Subcutaneous abdominal adipose tissue (tissue), 5 donors: Measurements from ENCODE around the gene HOXD3.

Experiments
- H3K27ac ChIP-seq: one replicate; pipeline ENCODE4 v1.7.0; 2013; ENCODE audit warnings: low read depth, mild to moderate bottlenecking, inconsistent platforms, low read length, moderate library complexity
- H3K27me3 ChIP-seq, 5 donors: one replicate each; pipeline ENCODE4 v1.7.0; 2013; ENCODE audit warnings: low read length in 5 of 5, inconsistent platforms in 1 of 5; ENCODE audit not compliant: control insufficient read depth in 5 of 5, insufficient read depth in 4 of 5
- H3K36me3 ChIP-seq, 5 donors: one replicate each; pipeline ENCODE4 v1.7.0; 2013; ENCODE audit warnings: low read length in 5 of 5; ENCODE audit not compliant: control insufficient read depth in 5 of 5, insufficient read depth in 5 of 5
- H3K4me1 ChIP-seq, 5 donors: one replicate each; pipeline ENCODE4 v1.7.0; 2013; ENCODE audit warnings: low read length in 5 of 5, mild to moderate bottlenecking in 3 of 5, moderate library complexity in 1 of 5; ENCODE audit not compliant: control insufficient read depth in 5 of 5, insufficient read depth in 5 of 5
- H3K4me3 ChIP-seq, 5 donors: one replicate each; pipeline ENCODE4 v1.7.0; 2013; ENCODE audit warnings: low read length in 5 of 5, low read depth in 1 of 5
- H3K9ac ChIP-seq, 5 donors: one replicate each; pipeline ENCODE4 v1.7.0; 2013; ENCODE audit warnings: low read length in 5 of 5, mild to moderate bottlenecking in 4 of 5, moderate library complexity in 3 of 5
- H3K9me3 ChIP-seq, 5 donors: one replicate each; pipeline ENCODE4 v1.7.0; 2013; ENCODE audit warnings: low read length in 5 of 5; ENCODE audit not compliant: control insufficient read depth in 5 of 5
- donor health status: healthy.
- donor health status: healthy.
- donor health status: healthy.
- donor health status: healthy.
- donor health status: healthy.

The HOXD3 gene

GRCh38 chr2:176158186-176158591, 1.1 kb downstream of the HOXD3 start:
- Histone ChIP-seq H3K9me3 (no peaks in the 10 kb centered on the region), H3K4me3 (no peak overlapping the region), H3K4me1 (peaks cover 0 to 24% (median 21%) of the 10 kb centered on the region in 5 donors), H3K9ac (no peak overlapping the region), H3K27ac (no peak overlapping the region), H3K36me3 (peaks cover 3 to 15% (median 7%) of the 10 kb centered on the region in 5 donors), H3K27me3 (peaks cover 2 to 38% (median 3%) of the 10 kb centered on the region in 5 donors)

DNA sequence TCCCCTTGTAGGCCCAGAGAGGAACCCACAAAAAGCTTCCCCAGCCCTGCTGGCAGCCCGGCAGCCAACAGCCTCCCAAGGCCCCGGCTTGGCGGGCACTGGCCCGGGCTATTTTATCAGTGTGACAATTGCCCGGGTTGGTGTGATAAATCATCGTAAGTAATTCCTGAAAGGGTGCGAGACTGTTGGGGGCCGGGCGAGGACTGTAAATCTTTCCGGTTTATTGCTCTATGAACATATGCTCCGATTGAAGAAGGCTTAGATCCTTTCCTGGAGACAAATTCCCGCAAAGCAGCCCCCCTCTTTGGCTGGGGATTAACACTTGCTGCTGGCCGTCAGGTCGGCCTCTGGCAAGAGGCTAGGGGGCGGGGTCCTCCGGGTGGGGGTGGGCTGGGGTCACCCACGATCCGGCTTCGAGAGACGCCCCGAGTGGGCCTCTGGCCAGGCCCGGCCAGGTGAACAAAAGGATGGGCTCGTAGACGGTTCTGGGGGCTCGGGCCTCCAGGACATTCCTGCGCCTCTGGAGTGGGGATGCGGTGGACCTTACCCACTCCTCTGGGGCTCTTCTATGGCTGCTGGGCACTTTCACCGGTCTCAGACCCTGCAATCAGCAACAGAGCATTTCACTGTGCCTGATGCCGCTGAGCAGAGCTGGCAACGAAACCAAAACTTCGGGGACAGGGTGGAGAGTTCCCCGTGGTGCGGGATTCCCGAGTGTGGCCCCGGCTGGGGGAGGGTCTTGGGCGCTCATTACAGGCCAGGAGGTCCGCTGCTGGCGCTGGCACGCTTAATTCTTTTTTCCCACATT, 2.0 kb downstream of the HOXD3 start:
- H3K9me3 ChIP-seq: no peaks in the 10 kb centered on the region
- no peak overlapping the region for H3K4me3 ChIP-seq
- peaks cover 0 to 24% (median 21%) of the 10 kb centered on the region in 5 donors for H3K4me1 ChIP-seq
- no peak overlapping the region for H3K27ac ChIP-seq
- no peak overlapping the region for H3K9ac ChIP-seq
- peaks cover 2 to 42% (median 3%) of the 10 kb centered on the region in 5 donors for H3K27me3 ChIP-seq
- H3K36me3 ChIP-seq: peaks cover 2 to 11% (median 4%) of the 10 kb centered on the region in 5 donors

GRCh38 chr2:176159663-176160250, 2.6 kb downstream of the HOXD3 start:
- H3K4me1 ChIP-seq: peaks cover 0 to 24% (median 21%) of the 10 kb centered on the region in 5 donors
- no peak overlapping the region for H3K27ac ChIP-seq
- no peak overlapping the region for H3K9ac ChIP-seq
- no peaks in the 10 kb centered on the region for H3K9me3 ChIP-seq
- H3K4me3 ChIP-seq: peak overlapping the region in 2 of 5 donors; percentile 22 to 27
- H3K36me3 ChIP-seq: peaks cover 0 to 8% (median 7%) of the 10 kb centered on the region in 5 donors
- peaks cover 2 to 41% (median 6%) of the 10 kb centered on the region in 5 donors for H3K27me3 ChIP-seq

DNA sequence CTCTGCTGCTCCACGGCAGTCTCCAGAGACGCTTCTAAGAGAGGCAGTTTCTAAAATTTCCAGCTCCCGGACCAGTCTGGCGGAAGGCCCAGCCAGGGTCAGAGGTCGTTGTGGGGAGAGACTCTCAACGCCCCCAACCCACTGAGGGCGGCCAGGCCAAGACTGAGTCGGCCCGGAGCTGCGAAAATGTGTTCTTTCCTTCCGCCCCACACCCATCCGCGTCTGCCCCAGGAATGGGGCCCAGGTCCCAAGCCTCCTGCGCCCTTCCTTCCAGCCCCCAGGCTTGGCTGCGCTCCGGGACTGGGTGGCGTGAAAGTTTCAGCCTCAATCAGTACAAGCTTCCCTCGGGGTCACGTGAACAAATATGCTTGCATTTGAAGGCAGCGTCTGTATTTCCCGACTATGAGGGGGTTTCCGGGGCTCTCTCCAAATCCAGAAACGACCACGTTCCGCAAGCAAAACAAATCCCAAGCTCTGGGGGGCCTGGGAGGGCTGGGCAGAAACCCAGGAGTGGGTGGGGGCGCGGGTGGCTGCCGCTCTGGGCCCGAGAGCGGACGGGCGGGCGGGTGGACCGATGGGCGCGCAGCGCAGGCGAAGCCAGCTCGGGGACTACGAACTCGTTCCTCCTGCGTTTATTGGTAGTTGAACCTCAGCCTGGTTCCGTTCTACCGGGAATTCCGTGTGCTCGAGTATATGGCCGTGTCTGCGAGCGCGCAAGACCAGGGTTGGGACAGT, 3.3 kb downstream of the HOXD3 start:
- H3K9ac ChIP-seq: no peak overlapping the region
- H3K27me3 ChIP-seq: peaks cover 2 to 39% (median 6%) of the 10 kb centered on the region in 5 donors
- H3K9me3 ChIP-seq: no peaks in the 10 kb centered on the region
- H3K27ac ChIP-seq: no peak overlapping the region
- H3K36me3 ChIP-seq: peaks cover 0 to 5% (median 2%) of the 10 kb centered on the region in 5 donors
- peak overlapping the region in 4 of 5 donors; percentile 22 to 36 (median 28) for H3K4me3 ChIP-seq
- peaks cover 0 to 24% (median 21%) of the 10 kb centered on the region in 5 donors for H3K4me1 ChIP-seq

DNA sequence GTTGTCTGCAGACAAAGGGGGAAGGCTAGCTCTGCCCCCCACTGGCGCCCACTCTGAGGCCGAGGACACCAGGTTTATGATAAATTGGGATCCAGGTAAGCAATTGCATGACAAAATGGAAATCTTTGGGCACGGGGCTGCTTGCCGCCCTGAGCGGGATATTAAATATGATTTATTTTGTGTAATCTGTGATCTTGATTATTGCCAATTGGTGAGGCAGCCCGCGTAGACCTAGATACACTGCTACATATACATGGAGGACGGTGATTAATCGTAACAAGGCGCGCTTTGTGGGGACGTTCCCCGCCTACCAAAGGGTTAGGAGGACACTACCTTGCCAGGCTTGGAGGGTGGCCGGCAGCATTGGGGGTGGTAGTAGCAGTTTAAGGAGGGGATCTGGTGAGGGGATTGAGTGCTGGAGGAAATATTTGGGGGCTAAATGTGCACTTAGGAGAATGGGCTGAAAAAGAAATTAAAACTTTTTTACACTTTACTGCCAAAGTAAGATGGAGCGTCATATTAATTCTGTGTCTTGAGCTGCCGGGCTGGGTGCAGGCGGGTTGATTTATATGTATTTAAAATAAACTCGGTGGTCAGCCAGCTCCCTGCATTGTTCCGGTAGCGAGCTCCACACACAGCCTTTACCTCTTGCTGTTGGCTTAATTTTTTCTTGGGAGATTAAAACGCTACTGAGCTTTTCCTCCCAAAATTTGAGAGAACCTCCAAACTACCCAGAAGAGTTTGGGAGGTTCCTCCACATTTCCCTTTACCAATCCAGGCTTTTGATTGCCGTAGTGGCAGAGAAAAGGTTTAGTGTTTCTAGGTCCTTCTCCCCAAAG, 4.1 kb downstream of the HOXD3 start:
- Histone ChIP-seq H3K36me3 (peaks cover 0 to 3% (median 2%) of the 10 kb centered on the region in 5 donors), H3K9ac (no peak overlapping the region), H3K27ac (no peak overlapping the region), H3K4me1 (peaks cover 0 to 24% (median 21%) of the 10 kb centered on the region in 5 donors), H3K27me3 (peaks cover 2 to 40% (median 6%) of the 10 kb centered on the region in 5 donors), H3K9me3 (no peaks in the 10 kb centered on the region), H3K4me3 (peak overlapping the region in 1 of 5 donors; percentile 66)

DNA sequence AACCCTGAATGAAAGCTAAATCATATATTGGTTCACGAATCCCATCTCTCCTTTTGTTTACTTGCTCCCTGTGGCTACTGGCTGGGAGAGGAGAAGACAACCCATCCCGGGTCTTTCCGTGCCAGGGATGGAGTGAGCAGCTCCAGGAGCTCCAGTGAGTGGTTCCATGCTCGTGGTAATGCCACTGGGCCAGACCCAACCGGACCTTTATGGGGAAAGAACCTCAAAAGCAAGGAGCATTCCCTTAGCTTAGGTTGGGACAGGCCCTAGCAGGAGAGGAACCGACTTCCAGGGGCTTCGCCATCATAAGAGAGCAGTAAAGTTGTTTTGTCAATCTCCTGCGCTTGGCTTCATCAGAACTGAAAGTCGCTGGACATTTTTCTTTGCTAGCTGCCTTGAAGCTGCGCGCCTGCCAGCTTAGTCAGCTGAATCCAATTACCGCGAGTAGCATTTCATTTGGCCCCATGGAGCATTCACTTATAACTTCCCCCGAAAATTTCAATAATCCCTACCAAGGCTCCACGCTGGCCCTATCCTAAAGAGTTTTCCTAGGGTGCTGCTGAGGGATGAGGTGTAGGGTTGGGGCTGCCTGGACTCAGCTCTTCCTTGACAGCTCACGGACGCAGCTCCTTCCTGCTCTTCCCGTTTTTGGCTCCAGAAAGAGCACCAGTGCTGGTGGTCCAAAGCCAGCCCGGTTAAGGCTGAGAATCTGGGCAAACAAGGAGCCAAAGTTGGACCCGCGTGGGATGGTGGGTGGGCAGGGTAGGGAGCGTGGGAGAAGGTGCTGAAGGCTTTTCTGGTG, 4.9 kb downstream of the HOXD3 start:
- H3K36me3 ChIP-seq: peaks cover 0 to 3% (median 2%) of the 10 kb centered on the region in 5 donors
- H3K9me3 ChIP-seq: no peaks in the 10 kb centered on the region
- H3K4me3 ChIP-seq: peak overlapping the region; percentile 19 to 66 (median 39)
- peaks cover 2 to 40% (median 6%) of the 10 kb centered on the region in 5 donors for H3K27me3 ChIP-seq
- no peak overlapping the region for H3K27ac ChIP-seq
- H3K4me1 ChIP-seq: peaks cover 0 to 24% (median 19%) of the 10 kb centered on the region in 5 donors
- no peak overlapping the region for H3K9ac ChIP-seq

- H3K9ac ChIP-seq: no peak overlapping the region
- H3K4me1 ChIP-seq: peaks cover 0 to 23% (median 12%) of the 10 kb centered on the region in 5 donors
- peaks cover 2 to 39% (median 6%) of the 10 kb centered on the region in 5 donors for H3K27me3 ChIP-seq
- no peak overlapping the region for H3K4me3 ChIP-seq
- no peak overlapping the region for H3K27ac ChIP-seq
- peaks cover 0 to 3% (median 2%) of the 10 kb centered on the region in 5 donors for H3K36me3 ChIP-seq
- no peaks in the 10 kb centered on the region for H3K9me3 ChIP-seq
Measured at GRCh38 chr2:176162911-176163671, 6.0 kb downstream of the HOXD3 start.

DNA sequence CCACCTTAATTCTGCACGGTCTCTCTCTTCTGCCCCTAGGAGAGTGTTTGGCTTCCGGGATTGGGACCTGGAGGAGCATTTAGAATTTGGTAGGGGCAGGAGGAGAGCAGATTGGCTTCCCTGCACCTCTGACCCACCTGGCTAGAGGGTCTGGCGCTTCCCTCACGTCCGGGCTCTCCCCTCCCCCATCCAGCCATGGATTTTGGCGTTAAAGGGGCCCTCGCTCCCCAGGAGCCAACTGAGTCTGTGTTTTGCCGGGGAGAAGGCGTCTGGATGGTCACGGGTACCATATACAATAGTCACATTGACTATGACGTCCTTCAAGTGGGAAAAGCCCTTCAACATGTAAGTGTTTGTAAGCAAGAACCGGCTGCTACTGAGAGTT, 6.6 kb downstream of the HOXD3 start:
- Histone ChIP-seq H3K4me1 (peaks cover 0 to 23% (median 12%) of the 10 kb centered on the region in 5 donors), H3K27me3 (peaks cover 2 to 36% (median 6%) of the 10 kb centered on the region in 5 donors), H3K36me3 (peaks cover 0 to 3% (median 2%) of the 10 kb centered on the region in 5 donors), H3K9me3 (no peaks in the 10 kb centered on the region), H3K4me3 (no peak overlapping the region), H3K27ac (no peak overlapping the region), H3K9ac (no peak overlapping the region)
